Smooth muscle cell (in vitro differentiated cells): Measurements from ENCODE around the gene CHMP2A. TPM values are rescaled to one million over a fixed set of nuclear protein-coding genes. Genes with fewer than 3 reads are reported as not detected.

Experiments
- DNase-seq: peaks from one replicate; lab custom pipeline; 2025; ENCODE audit not compliant: unreplicated experiment; lab: John Stamatoyannopoulos, UW
- H2AFZ ChIP-seq: fragments of 200-600 bp; sonication (generic); 2 replicates; pipeline ENCODE4 v1.6.0; 2016; ENCODE audit warnings: antibody characterized with exemption, low read depth, mild to moderate bottlenecking
- H3F3A ChIP-seq: fragments of 200-600 bp; sonication (generic); 2 replicates; pipeline ENCODE4 v1.6.0; 2017; ENCODE audit warnings: antibody characterized with exemption, low read depth
- H3K27ac ChIP-seq: fragments of 200-600 bp; sonication (generic); 2 replicates; pipeline ENCODE4 v1.5.1; 2016; ENCODE audit warnings: low read depth, mild to moderate bottlenecking
- H3K27me3 ChIP-seq: fragments of 200-600 bp; sonication (generic); 2 replicates; pipeline ENCODE4 v1.6.1; 2016; ENCODE audit warnings: low read depth, mild to moderate bottlenecking
- H3K36me3 ChIP-seq: fragments of 200-600 bp; sonication (generic); 2 replicates; pipeline ENCODE4 v1.5.1; 2016; ENCODE audit warnings: low read depth
- H3K4me1 ChIP-seq: fragments of 200-600 bp; sonication (generic); 2 replicates; pipeline ENCODE4 v1.5.1; 2016; ENCODE audit warnings: low read depth
- H3K4me2 ChIP-seq: fragments of 200-600 bp; sonication (generic); 2 replicates; pipeline ENCODE4 v1.6.0; 2016; ENCODE audit warnings: mild to moderate bottlenecking
- H3K4me3 ChIP-seq: fragments of 200-600 bp; sonication (generic); 2 replicates; pipeline ENCODE4 v1.5.1; 2016; ENCODE audit warnings: mild to moderate bottlenecking
- H3K79me2 ChIP-seq: fragments of 200-600 bp; sonication (generic); 2 replicates; pipeline ENCODE4 v1.6.0; 2016; ENCODE audit warnings: low read depth, mild to moderate bottlenecking
- H3K9ac ChIP-seq: fragments of 200-600 bp; sonication (generic); 2 replicates; pipeline ENCODE4 v1.6.0; 2016; ENCODE audit warnings: low read depth
- H3K9me3 ChIP-seq: fragments of 200-600 bp; sonication (generic); replicated peaks from 2 replicates; pipeline ENCODE4 v1.5.1; 2016; ENCODE audit warnings: low read depth
- H4K20me1 ChIP-seq: fragments of 200-600 bp; sonication (generic); 2 replicates; pipeline ENCODE4 v1.6.0; 2016; ENCODE audit warnings: low read depth
- WGBS: methylation state at CpG from one replicate; pipeline ENCODE4 v1.1.7; 2016; ENCODE audit warnings: low lambda C conversion rate; 5-methylcytosine and 5-hydroxymethylcytosine counted together
- polyA plus RNA-seq: library from polyadenylated mRNA; unstranded; fragments of >200 nt; fragmentation: Nextera tagmentation; extraction: Ambion mirVana; gene quantifications from 2 replicates; pipeline ENCODE4 v1.2.1, GENCODE V29; 2016
- total RNA-seq: library from RNA; depleted of rRNA; stranded (reverse); fragments of >200 nt; gene quantifications from 2 replicates; pipeline ENCODE4 v1.2.3, GENCODE V29; 2014
- TF ChIP-seq, protein P1 (sequence below): fragments of 200-600 bp; sonication (generic); IDR thresholded peaks from 2 replicates; pipeline ENCODE4 v1.5.1; 2017; ENCODE audit warnings: borderline replicate concordance, mild to moderate bottlenecking, antibody characterized with exemption; ENCODE audit not compliant: insufficient read depth, poor library complexity, severe bottlenecking

CHMP2A gene
- total and polyA plus RNA-seq, 2 experiments from 2014 or later, result 153 to 213 TPM

DNA sequence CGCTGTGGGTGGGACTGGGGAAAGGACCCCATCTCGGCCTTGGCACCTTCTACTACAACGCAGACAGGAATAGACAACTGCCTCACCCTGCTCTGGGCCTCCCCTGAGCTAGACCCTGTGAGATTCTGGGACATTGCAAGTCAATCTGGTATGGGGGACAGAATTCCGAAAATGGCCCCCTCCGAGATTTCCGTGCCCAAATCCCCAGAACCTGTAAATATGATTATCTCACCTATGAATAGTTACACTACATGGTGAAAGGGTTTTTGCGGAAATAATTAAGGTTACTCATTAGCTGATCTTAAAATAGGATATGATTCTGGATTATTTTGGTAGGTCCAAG is 34.7 kb downstream of the CHMP2A start:
- Histone ChIP-seq H3K4me3 (peak overlapping the region; percentile 65), H3K27ac (peak overlapping the region; percentile 82), H3K4me1 (peaks cover 10% of the 10 kb centered on the region), H3K4me2 (peak overlapping the region; percentile 90), H3K9ac (peak overlapping the region; percentile 85), H2AFZ (peak overlapping the region; percentile 52), H3F3A (no peaks in the 10 kb centered on the region), H3K27me3 (no peaks in the 10 kb centered on the region), H3K36me3 (no peaks in the 10 kb centered on the region), H3K9me3 (no peaks in the 10 kb centered on the region), H4K20me1 (peaks cover 4% of the 10 kb centered on the region), H3K79me2 (peaks cover 36% of the 10 kb centered on the region)
- WGBS, result 25% methylated on average over 7 of the region's 7 CpGs
- no peak for DNase-seq
- TF ChIP-seq, protein P1, sequence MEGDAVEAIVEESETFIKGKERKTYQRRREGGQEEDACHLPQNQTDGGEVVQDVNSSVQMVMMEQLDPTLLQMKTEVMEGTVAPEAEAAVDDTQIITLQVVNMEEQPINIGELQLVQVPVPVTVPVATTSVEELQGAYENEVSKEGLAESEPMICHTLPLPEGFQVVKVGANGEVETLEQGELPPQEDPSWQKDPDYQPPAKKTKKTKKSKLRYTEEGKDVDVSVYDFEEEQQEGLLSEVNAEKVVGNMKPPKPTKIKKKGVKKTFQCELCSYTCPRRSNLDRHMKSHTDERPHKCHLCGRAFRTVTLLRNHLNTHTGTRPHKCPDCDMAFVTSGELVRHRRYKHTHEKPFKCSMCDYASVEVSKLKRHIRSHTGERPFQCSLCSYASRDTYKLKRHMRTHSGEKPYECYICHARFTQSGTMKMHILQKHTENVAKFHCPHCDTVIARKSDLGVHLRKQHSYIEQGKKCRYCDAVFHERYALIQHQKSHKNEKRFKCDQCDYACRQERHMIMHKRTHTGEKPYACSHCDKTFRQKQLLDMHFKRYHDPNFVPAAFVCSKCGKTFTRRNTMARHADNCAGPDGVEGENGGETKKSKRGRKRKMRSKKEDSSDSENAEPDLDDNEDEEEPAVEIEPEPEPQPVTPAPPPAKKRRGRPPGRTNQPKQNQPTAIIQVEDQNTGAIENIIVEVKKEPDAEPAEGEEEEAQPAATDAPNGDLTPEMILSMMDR, result no peak

DNA sequence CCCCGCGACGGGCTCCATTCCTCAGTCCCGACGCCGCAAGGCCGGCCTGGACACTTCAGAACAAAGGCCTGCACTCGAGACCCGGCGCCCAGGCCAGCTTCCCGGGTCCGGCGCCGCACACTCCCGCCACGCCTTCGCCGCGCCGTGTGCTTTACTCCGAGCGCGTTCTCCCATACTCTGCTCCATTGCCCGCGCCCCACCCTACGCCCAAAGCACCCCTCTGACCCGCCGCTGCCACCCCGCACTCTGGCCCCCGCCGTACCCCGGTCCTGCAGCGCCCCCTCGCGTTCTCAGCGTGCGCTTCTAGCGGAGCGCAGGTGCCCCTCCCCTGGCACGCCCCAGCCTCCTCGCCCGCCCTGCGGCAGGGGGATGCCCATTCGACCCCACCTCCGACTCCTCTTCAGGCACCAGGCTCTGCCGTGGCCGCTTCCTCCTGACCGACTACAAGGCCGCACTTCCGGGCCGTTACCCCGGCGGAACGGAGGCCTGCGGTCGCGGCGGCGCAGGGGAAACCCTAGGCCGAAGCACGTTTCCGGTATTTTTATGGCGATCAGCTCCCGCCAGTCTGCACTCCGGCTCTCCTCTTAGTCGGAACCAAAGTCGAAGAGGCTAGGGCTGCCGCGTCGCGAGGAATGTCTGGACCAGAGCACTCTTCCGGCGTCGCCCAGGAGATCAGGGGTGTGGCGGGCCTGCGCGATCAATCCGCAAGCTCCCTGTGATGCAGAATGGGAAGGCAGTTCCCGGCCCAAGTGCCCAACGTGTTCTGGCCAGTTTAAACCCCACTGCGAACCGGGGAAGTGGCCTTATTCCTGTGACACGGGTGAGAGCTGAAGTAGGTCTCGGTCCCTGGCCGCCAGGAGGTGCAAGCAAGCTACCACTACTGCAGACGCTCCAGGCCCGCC is 35.3 kb downstream of the CHMP2A start, which contains the start of gene ZBTB45:
Gene ZBTB45, minus strand, starts transcription at position 456 of the 902 bp plus-strand sequence. CDS start 2,137 bp downstream, outside the sequence.
- peak; percentile 96 for DNase-seq
- peaks cover 4% of the 10 kb centered on the region for H4K20me1 ChIP-seq
- peak within 1 kb of the TSS; percentile 85 for H3K9ac ChIP-seq
- H3K27ac ChIP-seq, result peak within 1 kb of the TSS; percentile 82
- peaks cover 42% of the 10 kb centered on the region for H3K79me2 ChIP-seq
- under 1% methylated on average over 58 of the region's 87 CpGs for WGBS
- peak within 1 kb of the TSS; percentile 64 for H2AFZ ChIP-seq
- H3F3A ChIP-seq, result no peaks in the 10 kb centered on the region
- H3K4me3 ChIP-seq, result peak within 1 kb of the TSS; percentile 65
- TF ChIP-seq, protein P1, result peak; percentile 97
- H3K9me3 ChIP-seq, result no peaks in the 10 kb centered on the region
- H3K4me1 ChIP-seq, result peaks cover 10% of the 10 kb centered on the region
- peak within 1 kb of the TSS; percentile 90 for H3K4me2 ChIP-seq
- H3K27me3 ChIP-seq, result no peaks in the 10 kb centered on the region
- no peaks in the 10 kb centered on the region for H3K36me3 ChIP-seq

DNA sequence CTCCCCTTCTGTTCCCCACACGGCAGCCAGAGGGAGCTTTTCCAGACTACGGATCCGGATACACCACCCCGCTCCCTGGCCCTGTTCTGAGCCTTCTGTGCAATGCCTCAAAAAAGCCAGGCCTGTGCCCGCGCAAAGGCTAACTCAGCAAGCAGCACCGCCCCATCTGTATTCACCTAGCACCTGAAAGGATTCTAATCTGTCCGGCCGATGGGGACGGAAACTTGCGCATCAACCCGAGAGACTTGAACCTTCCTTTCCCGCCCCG is 35.9 kb downstream of the CHMP2A start:
- Histone ChIP-seq H3K9me3 (no peaks in the 10 kb centered on the region), H3K4me3 (peak overlapping the region; percentile 65), H2AFZ (peak overlapping the region; percentile 64), H3K4me1 (peaks cover 10% of the 10 kb centered on the region), H3K36me3 (no peaks in the 10 kb centered on the region), H3K9ac (peak overlapping the region; percentile 85), H3K27ac (peak overlapping the region; percentile 82), H3F3A (no peaks in the 10 kb centered on the region), H3K27me3 (no peaks in the 10 kb centered on the region), H3K79me2 (peaks cover 46% of the 10 kb centered on the region), H4K20me1 (peaks cover 4% of the 10 kb centered on the region), H3K4me2 (peak overlapping the region; percentile 90)
- under 1% methylated on average over 14 of the region's 14 CpGs for WGBS
- peak; percentile 52 for DNase-seq
- TF ChIP-seq, protein P1, result peak; percentile 54
